Adipose tissue (tissue), 3 donors: ENCODE data around the gene SOAT2. TPM values are rescaled to one million over a fixed set of nuclear protein-coding genes. Genes with fewer than 3 reads are reported as not detected.

Source experiments
- H3K27ac ChIP-seq: one replicate; pipeline ENCODE4 v1.5.1; 2013; ENCODE audit warnings: low read depth, low read length
- WGBS, 3 donors: extraction: QIAGEN DNeasy Blood & Tissue Kit; methylation state at CpG; one replicate each; pipeline ENCODE4 v1.1.7; 2013; 5-methylcytosine and 5-hydroxymethylcytosine counted together
- polyA plus RNA-seq, 3 donors: library from polyadenylated mRNA; stranded (reverse); fragments of 200-250 nt; gene quantifications; one replicate each; pipeline ENCODE4 v1.2.3, GENCODE V29; 2013
- donor health status: healthy with polysubstance abuse.
- donor health status: Bipolar disorder and iron deficiency.
- donor health status: healthy.

The SOAT2 gene
- polyA plus RNA-seq, 3 donors: 0.08 to 0.09 TPM; not detected in 1

GRCh38 chr12:53063708-53064612, 39.3 kb upstream of the SOAT2 start:
- no peak overlapping the region for H3K27ac ChIP-seq
- WGBS, 3 donors: 48 to 64% (median 58%) methylated on average over 13 of the region's 13 CpGs

- 62 to 86% (median 68%) methylated on average over 11 of the region's 11 CpGs for WGBS, 3 donors
- no peak overlapping the region for H3K27ac ChIP-seq
Measured at GRCh38 chr12:53064613-53065436, 38.5 kb upstream of the SOAT2 start.

GRCh38 chr12:53065470-53065869, 37.8 kb upstream of the SOAT2 start:
- H3K27ac ChIP-seq: no peak overlapping the region
- WGBS, 3 donors: 64 to 79% (median 72%) methylated on average over 7 of the region's 7 CpGs

- 29 to 44% (median 31%) methylated on average over 24 of the region's 24 CpGs for WGBS, 3 donors
- H3K27ac ChIP-seq: peak overlapping the region; percentile 65
Measured at GRCh38 chr12:53065975-53066931, 37.0 kb upstream of the SOAT2 start.

- no peak overlapping the region for H3K27ac ChIP-seq
- 71 to 86% (median 72%) methylated on average over 6 to 7 of the region's 7 CpGs for WGBS, 3 donors
Measured at GRCh38 chr12:53067074-53067992, 36.0 kb upstream of the SOAT2 start.

- 80 to 89% (median 81%) methylated on average over 13 of the region's 13 CpGs for WGBS, 3 donors
- no peak overlapping the region for H3K27ac ChIP-seq
Measured at GRCh38 chr12:53067993-53068770, 35.1 kb upstream of the SOAT2 start.

GRCh38 chr12:53068811-53069585, 34.3 kb upstream of the SOAT2 start:
- H3K27ac ChIP-seq: no peak overlapping the region
- WGBS, 3 donors: 64 to 75% (median 69%) methylated on average over 13 to 15 of the region's 15 CpGs

GRCh38 chr12:53069621-53070410, 33.5 kb upstream of the SOAT2 start:
- 54 to 78% (median 62%) methylated on average over 12 of the region's 12 CpGs for WGBS, 3 donors
- no peak overlapping the region for H3K27ac ChIP-seq

GRCh38 chr12:53070877-53071492, 32.3 kb upstream of the SOAT2 start:
- WGBS, 3 donors: 70 to 91% (median 90%) methylated on average over 7 of the region's 7 CpGs
- no peak overlapping the region for H3K27ac ChIP-seq

GRCh38 chr12:53071591-53072551, 31.4 kb upstream of the SOAT2 start:
- 39 to 73% (median 40%) methylated on average over 11 of the region's 11 CpGs for WGBS, 3 donors
- H3K27ac ChIP-seq: no peak overlapping the region

GRCh38 chr12:53073881-53074280, 29.4 kb upstream of the SOAT2 start:
- WGBS, 3 donors: 30 to 54% (median 46%) methylated on average over 6 of the region's 6 CpGs
- no peak overlapping the region for H3K27ac ChIP-seq

- no peak overlapping the region for H3K27ac ChIP-seq
- WGBS, 3 donors: 83 to 88% (median 87%) methylated on average over 11 of the region's 11 CpGs
Measured at GRCh38 chr12:53074283-53074998, 28.8 kb upstream of the SOAT2 start.

GRCh38 chr12:53074999-53075370, 28.3 kb upstream of the SOAT2 start:
- no peak overlapping the region for H3K27ac ChIP-seq
- whole genome bisulfite sequencing, 3 donors: 90 to 97% (median 96%) methylated on average over 3 of the region's 3 CpGs
